RKO (cell line): ENCODE measurements around the gene SOX18.

ENCODE experiments used
- DNase-seq: peaks from one replicate; pipeline ENCODE4 v3.0.0-alpha.2; 2016; ENCODE audit warnings: low spot score

The SOX18 gene

DNA sequence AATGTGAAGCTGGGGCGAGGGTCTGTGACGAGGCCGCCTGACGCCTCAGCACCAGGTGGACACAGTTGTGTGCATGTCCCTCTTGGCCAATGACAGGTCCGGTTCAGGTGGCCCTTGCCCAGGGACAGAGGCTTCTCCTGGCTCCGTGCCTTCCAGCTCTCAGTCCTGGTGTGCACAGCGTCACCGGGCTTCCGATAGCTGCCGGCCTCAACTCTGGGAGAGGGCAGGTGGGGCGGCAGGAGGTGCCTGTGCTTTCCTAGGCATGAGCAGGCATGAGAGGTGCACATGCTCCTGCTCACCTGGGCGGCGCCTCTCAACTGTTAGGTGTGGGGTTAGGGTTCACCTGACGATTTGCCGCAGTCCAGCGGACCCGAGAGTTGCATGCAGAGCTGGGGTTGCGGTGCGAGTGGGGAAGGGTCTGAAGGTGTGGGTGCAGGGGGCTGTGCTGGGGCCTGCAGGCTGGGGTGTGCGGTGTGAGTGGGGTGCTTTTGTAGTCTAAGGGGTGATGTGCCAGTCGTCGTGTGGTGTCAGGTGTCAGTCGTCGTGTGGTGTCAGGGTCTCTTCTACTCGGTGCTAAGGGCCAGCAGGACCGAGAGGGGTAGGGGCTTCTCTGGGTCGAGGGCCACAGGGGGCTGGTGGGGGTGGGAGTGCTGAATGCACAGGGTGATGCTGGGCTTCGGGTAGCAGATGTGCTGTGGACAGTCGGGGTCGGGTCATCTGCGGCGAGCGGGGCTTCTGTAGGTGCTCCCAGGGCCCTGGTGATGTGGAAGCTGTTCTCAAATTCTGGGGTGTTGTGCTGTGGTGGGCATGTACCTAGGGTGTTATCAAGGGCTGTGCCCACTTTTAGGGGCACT, 3.8 kb upstream of the SOX18 start:
- no peak for DNase-seq

GRCh38 chr20:64052326-64052722, 2.9 kb upstream of the SOX18 start:
- DNase-seq, result no peak

DNA sequence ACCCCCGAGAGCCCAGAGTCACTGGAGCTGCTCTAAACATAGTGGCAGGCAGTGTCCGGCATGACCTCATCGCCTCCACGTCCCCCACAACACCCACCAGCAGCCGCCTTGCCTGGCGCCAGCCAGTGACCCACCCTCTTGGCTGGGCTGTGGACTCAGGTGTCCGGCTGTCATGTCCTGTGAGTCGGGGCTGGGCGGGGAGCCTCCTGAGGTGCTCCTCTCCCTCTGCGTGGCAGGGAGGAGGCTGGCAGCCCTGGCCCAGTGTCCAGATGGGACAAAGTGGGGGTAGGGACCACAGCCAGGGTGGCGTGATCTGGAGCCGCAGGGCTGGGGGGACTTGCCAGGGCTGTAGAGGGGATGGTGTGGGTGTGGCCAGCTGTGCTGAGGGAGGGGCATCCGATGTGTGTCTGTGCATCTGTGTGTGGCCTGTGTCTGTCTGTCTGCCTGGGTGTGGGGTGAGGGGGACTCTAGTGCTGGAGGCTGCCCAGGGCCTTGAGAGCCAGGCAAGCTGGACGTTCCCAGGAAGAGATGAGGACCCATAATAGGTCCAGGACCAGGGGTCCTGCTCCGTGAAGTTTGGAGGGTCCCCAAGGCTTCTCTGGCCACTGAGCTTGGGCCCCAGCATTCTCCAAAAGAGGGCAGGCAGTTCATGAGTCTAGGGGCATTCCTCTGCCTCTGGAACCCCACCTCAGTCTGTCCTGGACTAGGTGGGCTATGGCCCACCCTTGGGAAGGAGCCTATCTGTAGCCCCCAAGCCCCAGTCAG, 2.3 kb upstream of the SOX18 start:
- DNase-seq, result no peak

GRCh38 chr20:64051033-64051452, 1.6 kb upstream of the SOX18 start:
- no peak for DNase-seq

- no peak for DNase-seq
Measured at GRCh38 chr20:64050261-64051032, 1.0 kb upstream of the SOX18 start.

- no peak for DNase-seq
Measured at GRCh38 chr20:64049878-64050260, 430 bp upstream of the SOX18 start.

GRCh38 chr20:64048402-64049044, 916 bp downstream of the SOX18 start:
- no peak for DNase-seq

DNA sequence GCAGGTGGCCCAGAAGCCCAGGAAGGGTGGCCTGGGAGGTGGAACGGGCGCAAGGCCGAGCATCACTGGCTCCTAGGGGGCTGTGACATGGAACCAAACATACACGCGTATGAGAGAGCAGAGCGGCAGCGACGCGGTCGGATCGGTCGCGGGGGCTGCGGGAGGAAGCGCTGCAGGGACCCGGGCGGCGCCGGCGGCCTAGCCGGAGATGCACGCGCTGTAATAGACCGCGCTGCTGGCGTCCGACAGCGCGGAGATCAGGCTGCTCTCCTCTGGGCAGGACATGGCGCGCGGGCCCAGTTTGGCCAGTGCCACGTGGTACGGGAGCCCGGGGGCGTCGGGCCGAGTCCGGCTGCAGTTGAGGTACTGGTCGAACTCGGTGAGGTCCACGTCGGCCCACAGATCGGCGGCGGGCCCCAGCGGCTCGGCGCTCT, 1.5 kb downstream of the SOX18 start:
- no peak for DNase-seq

- no peak for DNase-seq
Measured at GRCh38 chr20:64047046-64047389, 2.4 kb downstream of the SOX18 start.

DNA sequence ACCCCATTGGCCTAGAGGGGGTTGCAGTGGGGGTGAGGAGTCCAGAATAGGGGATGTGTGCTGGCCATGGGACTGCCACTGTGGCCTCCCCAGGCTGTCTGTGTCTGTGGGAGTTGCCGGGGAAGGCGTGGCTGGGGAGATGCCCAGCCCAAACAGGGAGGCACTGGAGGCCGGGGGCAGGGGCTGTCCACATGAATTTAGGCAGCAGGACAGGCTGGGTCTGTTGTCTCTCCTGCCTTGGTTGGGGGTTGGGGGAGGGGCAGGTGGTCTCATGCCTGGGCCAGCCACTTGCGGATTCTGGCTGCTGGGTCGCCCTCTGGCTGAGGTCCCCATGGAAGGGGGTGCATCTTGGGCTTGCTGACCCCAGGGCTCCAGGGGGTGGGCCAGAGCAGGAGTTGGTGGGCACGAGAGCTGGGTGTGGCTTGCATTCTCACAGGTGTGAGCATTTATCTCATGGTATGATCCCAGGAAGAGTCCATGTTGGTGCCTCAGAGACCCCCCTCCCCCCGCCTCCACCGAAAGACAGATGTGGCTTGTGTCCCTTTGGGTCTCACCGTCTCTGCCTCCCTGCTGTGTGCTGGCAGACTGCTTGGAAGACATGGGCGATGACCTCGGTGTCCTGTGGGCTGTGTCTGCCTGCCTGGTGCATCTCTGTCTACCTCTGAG, 4.0 kb downstream of the SOX18 start:
- DNase-seq, result no peak

GRCh38 chr20:64044484-64045247, 4.8 kb downstream of the SOX18 start:
- peak; percentile 51 for DNase-seq

DNA sequence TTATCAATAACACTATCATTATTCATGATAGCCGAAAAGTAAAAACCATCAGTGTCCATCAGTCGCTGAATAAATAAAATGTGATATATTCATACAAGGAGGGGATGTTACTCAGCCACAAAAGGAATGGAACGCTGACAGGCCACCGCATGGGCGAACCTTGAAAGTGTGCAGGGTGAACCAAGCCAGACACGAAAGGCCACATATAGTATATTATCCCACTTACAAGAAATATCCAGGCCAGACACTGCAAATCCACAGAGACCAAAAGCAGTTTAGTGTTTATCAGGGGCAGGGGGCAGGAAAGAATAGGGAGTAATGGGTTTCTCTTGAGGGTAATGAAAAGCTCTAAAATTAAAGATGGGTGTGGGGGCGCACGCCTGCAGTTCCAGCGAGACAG, 5.7 kb downstream of the SOX18 start:
- no peak for DNase-seq

DNA sequence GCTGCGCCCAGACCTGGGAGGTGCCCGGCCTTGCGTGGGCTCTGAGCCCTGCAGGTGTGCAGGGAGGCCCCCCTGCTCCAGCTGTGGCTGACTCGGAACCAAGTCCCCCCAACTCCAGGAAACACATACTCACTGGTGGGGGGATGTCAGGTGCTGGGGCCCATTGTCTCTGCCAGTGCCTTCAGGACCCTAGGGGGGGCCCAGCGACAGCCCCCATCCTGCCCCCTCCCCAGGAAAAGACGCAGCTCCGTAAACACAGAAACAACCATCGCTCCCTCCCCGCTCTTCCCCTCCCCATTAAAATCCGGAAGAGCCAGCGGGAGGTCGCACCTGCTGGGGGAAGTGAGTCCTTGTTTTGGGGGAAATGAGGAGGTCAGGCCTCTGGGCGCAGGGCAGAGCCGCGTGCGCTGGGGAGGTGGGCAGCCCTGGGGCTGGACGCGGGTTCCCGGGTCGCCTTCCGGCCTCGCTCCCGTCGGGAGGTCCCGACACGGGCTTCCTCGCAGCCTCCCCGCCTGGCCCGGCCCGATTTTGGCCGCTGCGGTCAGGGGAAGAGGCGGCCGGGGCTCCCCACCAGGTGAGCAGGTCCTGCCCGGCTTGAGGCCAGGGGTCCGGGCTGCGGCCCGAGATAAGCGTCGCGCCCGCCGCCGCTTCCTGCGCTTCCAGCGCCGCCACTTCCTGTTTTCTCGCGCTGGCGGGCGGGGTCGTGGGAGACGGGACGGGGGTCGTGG, 7.2 kb downstream of the SOX18 start:
- no peak for DNase-seq

GRCh38 chr20:64041781-64042053, 7.7 kb downstream of the SOX18 start:
- no peak for DNase-seq

- no peak for DNase-seq
Measured at GRCh38 chr20:64041040-64041780, 8.2 kb downstream of the SOX18 start.

GRCh38 chr20:64040231-64041039, 9.0 kb downstream of the SOX18 start:
- no peak for DNase-seq

DNA sequence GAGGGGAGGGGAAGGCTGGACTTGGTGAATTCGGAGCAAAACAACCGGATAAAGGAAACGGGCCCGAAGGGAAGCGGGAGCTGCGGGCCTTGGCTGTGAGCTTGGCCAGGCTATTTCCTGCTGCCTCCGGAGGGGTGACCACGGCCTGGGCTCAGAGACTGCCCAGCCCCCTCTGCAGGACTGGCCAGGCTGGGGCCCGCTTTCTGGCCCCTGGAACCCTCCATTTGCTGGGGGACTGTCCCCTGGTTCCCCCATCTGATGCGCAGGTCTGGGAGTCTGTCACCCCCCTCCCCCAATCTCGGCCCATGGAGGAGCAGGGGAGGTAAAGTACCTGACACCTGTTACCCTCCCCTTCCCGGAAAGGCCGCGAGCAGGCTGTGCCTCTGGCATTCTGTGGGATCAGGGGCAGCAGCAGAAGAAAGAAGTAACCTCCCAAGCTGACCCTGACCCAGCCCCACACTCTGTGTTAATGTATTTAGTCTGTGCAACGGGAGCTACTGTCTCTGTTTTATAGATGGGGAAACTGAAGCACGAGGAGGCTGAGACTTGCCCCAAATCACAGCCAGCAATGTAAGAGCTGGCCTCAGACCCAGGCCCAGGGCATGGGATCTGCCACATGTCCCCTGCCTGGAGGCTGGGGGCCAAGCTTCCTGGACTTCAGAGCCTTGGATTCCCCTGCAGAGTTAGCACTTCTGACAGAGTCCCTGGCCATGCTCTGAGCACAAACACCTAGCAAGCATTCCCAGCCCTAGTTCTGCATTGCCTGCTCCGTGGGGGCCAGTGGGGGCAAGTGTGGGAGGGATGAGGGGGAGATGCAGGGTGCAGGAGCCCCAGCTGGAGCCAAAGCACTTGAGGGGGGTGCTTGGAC, 9.9 kb downstream of the SOX18 start:
- DNase-seq, result no peak
